Measurements from ENCODE around the gene DHX16.

- TF ChIP-seq CTCF (IDR thresholded peaks at IDR 0.05): no peak
- TF ChIP-seq POLR2AphosphoS5 (IDR thresholded peaks at IDR 0.05; ENCODE audit: low read depth, low read length): peak; percentile 95
- peak in 1 of 2 experiments; percentile 50; a peak in 1 of 4 replicates for TF ChIP-seq REST (IDR thresholded peaks at IDR 0.05; ENCODE audit: insufficient read depth in 1 of 2, low read depth in 2 of 2, low read length in 1 of 2)
- TF ChIP-seq SIN3A (IDR thresholded peaks at IDR 0.05; ENCODE audit: borderline replicate concordance, insufficient read depth, low read depth, low read length): peak; percentile 91; the same call in 1 of the 2 replicates
These were observed 44.5 kb upstream of the DHX16 start, which contains the start of gene MDC1 for GRCh38 chr6:30717129-30717844.
